Measurements from ENCODE around the gene ADGRB3. TPM values are rescaled to one million over a fixed set of nuclear protein-coding genes. Genes with fewer than 3 reads are reported as not detected.

Gene ADGRB3
- total and polyA plus RNA-seq, 4 donors = 0.21 to 2.3 (median 0.48) TPM

- Histone ChIP-seq H3K36me3 (ENCODE audit: control insufficient read depth in 4 of 4, insufficient read depth in 3 of 4, low read depth in 1 of 4, low read length in 3 of 4) (no peaks in the 10 kb centered on the region), H3K4me1 (ENCODE audit: control insufficient read depth in 4 of 4, insufficient read depth in 4 of 4, low read length in 3 of 4) (no peaks in the 10 kb centered on the region), H3K27ac (ENCODE audit: low read depth in 1 of 2, low read length in 2 of 2) (no peak overlapping the region), H3K9me3 (ENCODE audit: control insufficient read depth in 4 of 4, low read length in 3 of 4) (no peaks in the 10 kb centered on the region), H3K9ac (ENCODE audit: low read depth in 1 of 2, low read length in 2 of 2) (no peak overlapping the region), H3K4me3 (ENCODE audit: low read depth in 1 of 3, low read length in 3 of 3) (no peak overlapping the region), H3K27me3 (ENCODE audit: control insufficient read depth in 4 of 4, insufficient read depth in 4 of 4, low read length in 3 of 4) (peaks cover 0 to 2% (median 0%) of the 10 kb centered on the region in 4 donors)
- no peak for DNase-seq (ENCODE audit: low spot score)
- 37% methylated on average over 1 of the region's 1 CpG for WGBS
- TF ChIP-seq TAF1 (conservative IDR thresholded peaks at IDR 0.05) (no peak), NR2F2 (IDR thresholded peaks at IDR 0.05) (no peak), JUND (IDR thresholded peaks at IDR 0.05) (no peak), RAD21 (IDR thresholded peaks at IDR 0.05) (no peak), HNF4G (IDR thresholded peaks at IDR 0.05) (no peak), FOXA1 (IDR thresholded peaks at IDR 0.05) (no peak), SP1 (IDR thresholded peaks at IDR 0.05) (no peak), ZBTB33 (IDR thresholded peaks at IDR 0.05) (no peak), FOXA2 (IDR thresholded peaks at IDR 0.05) (no peak), EGR1 (IDR thresholded peaks at IDR 0.05; ENCODE audit: low read depth in 2 of 2) (no peak), CTCF (IDR thresholded peaks at IDR 0.05; ENCODE audit: low read depth, low read length, missing input control) (no peak), REST (IDR thresholded peaks at IDR 0.05) (no peak), YY1 (IDR thresholded peaks at IDR 0.05) (no peak), HNF4A (conservative IDR thresholded peaks at IDR 0.05) (no peak), MAX (IDR thresholded peaks at IDR 0.05) (no peak), RXRA (IDR thresholded peaks at IDR 0.05) (no peak), GABPA (IDR thresholded peaks at IDR 0.05 in 1 of 2, conservative IDR thresholded peaks at IDR 0.05 in 1 of 2) (no peak)
- TF ChIP-seq, protein P1, sequence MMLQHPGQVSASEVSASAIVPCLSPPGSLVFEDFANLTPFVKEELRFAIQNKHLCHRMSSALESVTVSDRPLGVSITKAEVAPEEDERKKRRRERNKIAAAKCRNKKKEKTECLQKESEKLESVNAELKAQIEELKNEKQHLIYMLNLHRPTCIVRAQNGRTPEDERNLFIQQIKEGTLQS (IDR thresholded peaks at IDR 0.05) = no peak
These were observed 743.2 kb downstream of the ADGRB3 start for GRCh38 chr6:69378326-69378725.
